ENCODE data around the gene ST6GAL1.

The ST6GAL1 gene

DNA sequence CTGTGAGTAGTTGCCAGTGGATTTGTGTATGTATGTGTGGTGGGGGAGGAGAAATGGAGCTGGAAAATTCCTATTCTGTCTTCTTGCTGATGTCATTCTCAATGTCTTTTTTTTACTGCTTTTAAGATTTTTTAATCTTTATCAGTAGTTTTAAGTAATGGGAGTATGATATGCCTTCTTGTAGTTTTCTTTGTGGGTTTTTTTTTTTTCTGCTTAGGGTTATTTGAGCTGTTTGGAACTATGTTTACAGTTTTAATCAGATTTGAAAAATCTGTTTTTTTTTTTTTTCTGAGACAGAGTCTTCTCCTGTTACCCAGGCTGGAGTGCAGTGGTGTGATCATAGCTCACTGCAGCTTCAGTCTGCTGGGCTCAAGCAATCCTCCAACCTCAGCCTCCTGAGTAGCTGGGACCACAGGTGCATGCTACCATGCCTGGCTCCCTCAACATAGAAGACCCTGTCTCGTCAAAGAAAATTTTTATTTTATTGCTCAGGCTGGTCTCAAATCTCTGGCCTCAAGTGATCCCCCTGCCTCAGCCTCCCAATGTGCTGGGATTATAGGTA is 171.8 kb downstream of the ST6GAL1 start:
- TF ChIP-seq, protein P1, sequence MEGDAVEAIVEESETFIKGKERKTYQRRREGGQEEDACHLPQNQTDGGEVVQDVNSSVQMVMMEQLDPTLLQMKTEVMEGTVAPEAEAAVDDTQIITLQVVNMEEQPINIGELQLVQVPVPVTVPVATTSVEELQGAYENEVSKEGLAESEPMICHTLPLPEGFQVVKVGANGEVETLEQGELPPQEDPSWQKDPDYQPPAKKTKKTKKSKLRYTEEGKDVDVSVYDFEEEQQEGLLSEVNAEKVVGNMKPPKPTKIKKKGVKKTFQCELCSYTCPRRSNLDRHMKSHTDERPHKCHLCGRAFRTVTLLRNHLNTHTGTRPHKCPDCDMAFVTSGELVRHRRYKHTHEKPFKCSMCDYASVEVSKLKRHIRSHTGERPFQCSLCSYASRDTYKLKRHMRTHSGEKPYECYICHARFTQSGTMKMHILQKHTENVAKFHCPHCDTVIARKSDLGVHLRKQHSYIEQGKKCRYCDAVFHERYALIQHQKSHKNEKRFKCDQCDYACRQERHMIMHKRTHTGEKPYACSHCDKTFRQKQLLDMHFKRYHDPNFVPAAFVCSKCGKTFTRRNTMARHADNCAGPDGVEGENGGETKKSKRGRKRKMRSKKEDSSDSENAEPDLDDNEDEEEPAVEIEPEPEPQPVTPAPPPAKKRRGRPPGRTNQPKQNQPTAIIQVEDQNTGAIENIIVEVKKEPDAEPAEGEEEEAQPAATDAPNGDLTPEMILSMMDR (IDR thresholded peaks at IDR 0.05; ENCODE audit: low read depth, low read length): no peak
- Histone ChIP-seq H3K27me3 (ENCODE audit: insufficient read depth, low read depth, severe bottlenecking) (no peaks in the 10 kb centered on the region), H3K4me3 (ENCODE audit: low read depth, low read length) (no peak overlapping the region), H3K36me3 (no peaks in the 10 kb centered on the region), H3K27ac (no peak overlapping the region), H3K9me3 (ENCODE audit: severe bottlenecking) (no peaks in the 10 kb centered on the region)
- no peak for DNase-seq

DNA sequence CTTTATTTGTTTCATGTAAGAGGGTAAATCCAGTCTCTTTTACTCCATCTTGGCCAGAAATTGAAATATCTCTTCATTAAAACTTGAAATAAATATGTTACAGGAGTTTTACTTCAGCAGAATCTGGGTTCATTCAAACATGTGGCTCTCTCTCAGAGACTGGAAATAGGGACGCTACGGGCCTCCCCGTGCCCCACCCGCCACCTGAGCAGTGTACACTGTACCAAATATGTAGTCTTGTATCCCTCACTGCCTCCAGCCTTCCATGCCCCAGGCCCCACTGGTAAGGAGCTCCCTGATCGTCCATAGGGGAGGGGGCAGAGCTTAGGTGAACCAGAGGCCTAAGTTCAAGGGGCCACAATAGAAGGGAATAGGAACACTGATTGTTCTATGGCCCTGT is 172.9 kb downstream of the ST6GAL1 start:
- no peak overlapping the region for H3K27ac ChIP-seq
- H3K9me3 ChIP-seq (ENCODE audit: severe bottlenecking): no peaks in the 10 kb centered on the region
- H3K36me3 ChIP-seq: no peaks in the 10 kb centered on the region
- H3K27me3 ChIP-seq (ENCODE audit: insufficient read depth, low read depth, severe bottlenecking): no peaks in the 10 kb centered on the region
- H3K4me3 ChIP-seq (ENCODE audit: low read depth, low read length): no peak overlapping the region
- TF ChIP-seq, protein P1 (IDR thresholded peaks at IDR 0.05; ENCODE audit: low read depth, low read length): no peak
- DNase-seq: no peak

DNA sequence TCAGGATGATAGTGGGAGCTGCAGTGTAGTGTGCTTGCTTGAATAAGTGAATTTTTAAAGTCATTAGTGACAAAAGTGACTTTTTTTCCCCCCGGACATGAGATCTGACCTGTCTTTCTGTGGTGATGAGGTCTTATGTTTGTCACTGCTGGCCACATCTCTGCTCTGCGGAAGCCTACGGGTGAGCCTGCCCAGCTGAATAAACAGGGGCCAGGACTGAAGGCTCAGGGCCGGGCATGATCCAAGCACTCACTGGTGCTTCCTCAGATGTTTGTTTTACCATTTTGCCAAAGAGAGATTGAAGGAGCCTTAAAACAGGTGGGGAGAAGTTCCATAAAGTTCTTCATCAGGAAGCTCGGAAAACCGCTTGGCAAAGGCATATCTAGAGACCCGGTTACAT is 174.0 kb downstream of the ST6GAL1 start:
- Histone ChIP-seq H3K36me3 (no peaks in the 10 kb centered on the region), H3K9me3 (ENCODE audit: severe bottlenecking) (no peaks in the 10 kb centered on the region), H3K27ac (no peak overlapping the region), H3K4me3 (ENCODE audit: low read depth, low read length) (no peak overlapping the region), H3K27me3 (ENCODE audit: insufficient read depth, low read depth, severe bottlenecking) (no peaks in the 10 kb centered on the region)
- TF ChIP-seq, protein P1 (IDR thresholded peaks at IDR 0.05; ENCODE audit: low read depth, low read length): no peak
- DNase-seq: no peak

DNA sequence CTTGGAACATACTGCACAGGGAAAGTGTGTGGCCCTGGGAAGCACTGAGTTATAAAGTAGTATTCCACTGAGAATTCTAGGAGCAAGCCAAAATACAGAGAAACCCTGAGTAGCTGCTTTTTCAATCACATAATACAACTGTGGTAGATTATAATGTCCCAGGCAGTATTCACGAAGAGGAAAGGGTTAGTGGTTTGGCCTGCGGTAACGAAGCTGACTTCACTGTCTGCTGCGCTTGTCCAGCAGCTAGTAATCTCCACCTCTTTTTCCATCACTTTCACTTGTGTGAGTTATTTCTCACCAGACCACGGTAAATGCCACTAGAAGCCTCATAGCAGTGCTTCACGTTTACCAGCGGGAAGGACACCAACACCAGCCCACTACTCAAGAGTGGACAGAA is 174.6 kb downstream of the ST6GAL1 start:
- Histone ChIP-seq H3K27ac (no peak overlapping the region), H3K9me3 (ENCODE audit: severe bottlenecking) (no peaks in the 10 kb centered on the region), H3K36me3 (no peaks in the 10 kb centered on the region), H3K4me3 (ENCODE audit: low read depth, low read length) (no peak overlapping the region), H3K27me3 (ENCODE audit: insufficient read depth, low read depth, severe bottlenecking) (no peaks in the 10 kb centered on the region)
- no peak for DNase-seq
- TF ChIP-seq, protein P1 (IDR thresholded peaks at IDR 0.05; ENCODE audit: low read depth, low read length): no peak

DNA sequence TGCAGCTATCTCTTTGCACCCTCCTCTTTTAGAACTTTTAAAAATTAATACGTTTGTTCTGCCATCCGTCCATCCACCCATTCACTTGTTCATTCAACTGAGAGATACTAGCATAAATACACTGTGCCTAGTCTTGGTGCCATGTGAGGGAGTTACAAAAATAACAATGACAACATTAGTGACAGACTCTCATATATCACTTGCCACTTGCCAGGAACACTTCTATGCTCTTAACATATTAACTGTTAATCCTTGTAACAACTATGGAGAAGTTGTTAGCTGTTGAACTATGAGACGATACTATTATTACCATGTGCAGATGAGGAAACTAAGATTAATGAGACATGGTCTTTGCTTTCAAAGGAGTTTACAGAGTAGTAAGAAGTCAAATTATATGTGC is 175.4 kb downstream of the ST6GAL1 start:
- Histone ChIP-seq H3K4me3 (ENCODE audit: low read depth, low read length) (no peak overlapping the region), H3K27ac (no peak overlapping the region), H3K9me3 (ENCODE audit: severe bottlenecking) (no peaks in the 10 kb centered on the region), H3K27me3 (ENCODE audit: insufficient read depth, low read depth, severe bottlenecking) (no peaks in the 10 kb centered on the region), H3K36me3 (no peaks in the 10 kb centered on the region)
- TF ChIP-seq, protein P1 (IDR thresholded peaks at IDR 0.05; ENCODE audit: low read depth, low read length): no peak
- DNase-seq: no peak

DNA sequence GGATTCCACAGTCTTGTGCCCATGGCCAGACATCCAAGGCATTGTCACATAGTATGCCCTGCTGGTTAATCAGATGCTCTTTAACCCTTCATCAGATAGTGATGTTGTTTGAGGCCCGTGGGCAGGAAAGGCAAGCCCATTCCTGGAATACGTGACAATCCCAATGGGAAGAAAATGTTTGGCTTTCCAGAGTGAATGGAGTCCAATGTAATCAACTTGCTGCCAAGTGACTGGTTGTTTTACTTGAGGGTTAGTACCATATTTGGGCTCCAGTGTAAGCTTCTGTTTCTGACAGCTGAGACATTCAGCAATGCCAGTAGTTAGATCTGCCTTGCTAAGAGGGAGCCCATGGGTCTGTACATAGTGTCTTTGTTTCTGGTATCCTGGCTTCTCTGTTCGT is 177.7 kb downstream of the ST6GAL1 start:
- no peaks in the 10 kb centered on the region for H3K36me3 ChIP-seq
- TF ChIP-seq, protein P1 (IDR thresholded peaks at IDR 0.05; ENCODE audit: low read depth, low read length): no peak
- H3K4me3 ChIP-seq (ENCODE audit: low read depth, low read length): no peak overlapping the region
- no peak overlapping the region for H3K27ac ChIP-seq
- no peak for DNase-seq
- H3K9me3 ChIP-seq (ENCODE audit: severe bottlenecking): no peaks in the 10 kb centered on the region
- no peaks in the 10 kb centered on the region for H3K27me3 ChIP-seq (ENCODE audit: insufficient read depth, low read depth, severe bottlenecking)

Measured in WERI-Rb-1 (cell line).